Astrocyte of the hippocampus (primary cell): Measurements from ENCODE around the gene SLC41A2.

Experiments
- DNase-seq: peaks from one replicate; pipeline ENCODE4 v3.0.0; 2011; ENCODE audit warnings: low read depth, low spot score

The SLC41A2 gene

GRCh38 chr12:104930388-104931326 lies 27.4 kb downstream of the SLC41A2 start:
- peak; percentile 55 for DNase-seq

- no peak for DNase-seq
These were observed 28.1 kb downstream of the SLC41A2 start for GRCh38 chr12:104929977-104930376.

GRCh38 chr12:104929368-104929767 lies 28.7 kb downstream of the SLC41A2 start:
- no peak for DNase-seq

- DNase-seq, result no peak
These were observed 29.9 kb downstream of the SLC41A2 start for GRCh38 chr12:104928036-104928745.

GRCh38 chr12:104925501-104925900 lies 32.6 kb downstream of the SLC41A2 start:
- DNase-seq, result no peak

GRCh38 chr12:104921340-104921739 lies 36.8 kb downstream of the SLC41A2 start:
- DNase-seq, result no peak

GRCh38 chr12:104911942-104912341 lies 46.1 kb downstream of the SLC41A2 start:
- no peak for DNase-seq

- DNase-seq, result no peak
These were observed 47.8 kb downstream of the SLC41A2 start for GRCh38 chr12:104910196-104910840.

GRCh38 chr12:104909761-104910160 lies 48.3 kb downstream of the SLC41A2 start:
- peak; percentile 48 for DNase-seq
